A673 (cell line): ENCODE measurements around the gene IGF2. TPM values are rescaled to one million over a fixed set of nuclear protein-coding genes. Genes with fewer than 3 reads are reported as not detected.

Experiments
- BruUV-seq: library from RNA; stranded (reverse); fragments of 400-500 nt; replicated peaks from 2 replicates; lab custom pipeline; 2021; lab: Mats Ljungman, UMichigan
- CTCF ChIA-PET: fragments of 300-600 bp; sonication (Branson Sonifier 250); formaldehyde crosslinking; loops from one replicate; lab custom pipeline; 2022; ENCODE audit warnings: antibody characterized with exemption; lab: Charles Lee
- POLR2A ChIA-PET: fragments of 300-600 bp; sonication (Branson Sonifier 250); formaldehyde crosslinking; loops from one replicate; lab custom pipeline; 2022; ENCODE audit warnings: antibody characterized with exemption; ENCODE audit not compliant: low non-redundant PET; lab: Charles Lee
- DNase-seq: peaks from one replicate; pipeline ENCODE4 v3.0.0-alpha.2; 2015; ENCODE audit warnings: low spot score
- H3K27ac ChIP-seq: fragments of 200-600 bp; sonication (generic); 2 replicates; pipeline ENCODE4 v1.5.1; 2016; ENCODE audit warnings: mixed run types, low read depth, mild to moderate bottlenecking, mixed read lengths, antibody characterized with exemption, low read length; ENCODE audit not compliant: poor library complexity, severe bottlenecking
- H3K27me3 ChIP-seq: fragments of 200-600 bp; sonication (generic); replicated peaks from 2 replicates; pipeline ENCODE4 v1.6.1; 2017; ENCODE audit warnings: mixed run types, low read depth, mild to moderate bottlenecking, mixed read lengths, antibody characterized with exemption, low read length; ENCODE audit not compliant: insufficient read depth, poor library complexity
- H3K36me3 ChIP-seq: fragments of 200-600 bp; sonication (generic); 2 replicates; pipeline ENCODE4 v1.6.1; 2016; ENCODE audit warnings: mixed run types, mild to moderate bottlenecking, mixed read lengths, antibody characterized with exemption, low read length; ENCODE audit not compliant: insufficient read depth, poor library complexity, severe bottlenecking
- H3K4me1 ChIP-seq: fragments of 200-600 bp; sonication (generic); 2 replicates; pipeline ENCODE4 v1.6.1; 2017; ENCODE audit warnings: mixed run types, mild to moderate bottlenecking, mixed read lengths, antibody characterized with exemption, low read length; ENCODE audit not compliant: insufficient read depth, poor library complexity, severe bottlenecking
- H3K4me3 ChIP-seq: fragments of 200-600 bp; sonication (generic); 2 replicates; pipeline ENCODE4 v1.5.1; 2016; ENCODE audit warnings: low read depth, mixed run types, mild to moderate bottlenecking, mixed read lengths, low read length; ENCODE audit not compliant: poor library complexity, severe bottlenecking
- H3K9me3 ChIP-seq: fragments of 200-600 bp; sonication (generic); 2 replicates; pipeline ENCODE4 v1.6.1; 2016; ENCODE audit warnings: mixed run types, low read depth, mild to moderate bottlenecking, mixed read lengths, antibody characterized with exemption, low read length; ENCODE audit not compliant: poor library complexity, severe bottlenecking
- CTCF ChIP-seq: fragments of 300-800, 200-600 bp; sonication (generic); conservative IDR thresholded peaks from 2 replicates; pipeline ENCODE4 v1.5.1; 2017; ENCODE audit warnings: low read depth, mild to moderate bottlenecking, antibody characterized with exemption, low read length, moderate library complexity, mixed read lengths
- EZH2 ChIP-seq: fragments of 200-600 bp; sonication (generic); IDR thresholded peaks from 2 replicates; pipeline ENCODE4 v1.6.1; 2017; ENCODE audit warnings: borderline replicate concordance, low read depth, mild to moderate bottlenecking, mixed read lengths, antibody characterized with exemption, low read length; ENCODE audit not compliant: poor library complexity, severe bottlenecking
- intact Hi-C: fragments of 100-400 bp; cut with micrococcal nuclease; formaldehyde crosslinking; loops from one replicate; pipeline ENCODE4 v1.10.0; 2022; ENCODE audit not compliant: unreplicated experiment
- total RNA-seq: library from RNA; stranded (reverse); gene quantifications from 2 replicates; pipeline ENCODE4 v1.2.3, GENCODE V29; 2021

IGF2 gene
- total RNA-seq, 1 experiment from 2014 or later: 0.17 TPM

- ChIA-PET POLR2A (no interaction called here), CTCF (no interaction called here)
- Histone ChIP-seq H3K36me3 (no peaks in the 10 kb centered on the region), H3K27ac (no peak overlapping the region), H3K4me1 (no peaks in the 10 kb centered on the region), H3K4me3 (no peak overlapping the region), H3K27me3 (peaks cover 77% of the 10 kb centered on the region), H3K9me3 (no peaks in the 10 kb centered on the region)
- no peak for TF ChIP-seq CTCF
- no peak for TF ChIP-seq EZH2
- no peak for DNase-seq
- no TSS peak for BruUV-seq
- intact Hi-C loops: no loop called here
Observed at GRCh38 chr11:2144544-2145248, 5.5 kb upstream of the IGF2 start.

GRCh38 chr11:2143799-2144543 lies 4.8 kb upstream of the IGF2 start:
- intact Hi-C loops: no loop called here
- POLR2A ChIA-PET: no interaction called here

GRCh38 chr11:2143477-2143798 lies 4.2 kb upstream of the IGF2 start:
- H3K4me3 ChIP-seq: no peak overlapping the region
- H3K4me1 ChIP-seq: no peaks in the 10 kb centered on the region
- CTCF ChIA-PET: no interaction called here
- H3K36me3 ChIP-seq: no peaks in the 10 kb centered on the region
- no peaks in the 10 kb centered on the region for H3K9me3 ChIP-seq
- POLR2A ChIA-PET: no interaction called here
- no peak for DNase-seq
- no peak overlapping the region for H3K27ac ChIP-seq
- no TSS peak for BruUV-seq
- no peak for TF ChIP-seq EZH2
- peaks cover 79% of the 10 kb centered on the region for H3K27me3 ChIP-seq
- intact Hi-C loops: no loop called here

More at GRCh38 chr11:2143799-2144543, 4.8 kb upstream of the IGF2 start:
- Histone ChIP-seq H3K27ac (no peak overlapping the region), H3K4me1 (no peaks in the 10 kb centered on the region), H3K36me3 (no peaks in the 10 kb centered on the region), H3K27me3 (peaks cover 74% of the 10 kb centered on the region), H3K9me3 (no peaks in the 10 kb centered on the region), H3K4me3 (no peak overlapping the region)
- no TSS peak for BruUV-seq
- no peak for DNase-seq
- CTCF ChIA-PET: interaction anchor here (0.5 kb wide), 1 partner anchor 407 kb away, joined by 3 read pairs; no protein-coding TSS in a partner anchor
- peak; percentile 91 for TF ChIP-seq EZH2
- TF ChIP-seq CTCF: no peak
